Activated CD4-positive, CD25-positive, alpha-beta regulatory T cell treated with anti-CD3 and anti-CD28 coated beads, Interleukin-2, amount 50 U/mL, for 24 hours (primary cell): ENCODE data around the gene STIMATE.

Source experiments
- ATAC-seq, 2 donors: fragments of 150-1000 bp; cut with Tn5 transposase; one replicate each; pipeline ENCODE4 v1.10.0; 2021; ENCODE audit warnings: mild to moderate bottlenecking in 1 of 2, moderate library complexity in 1 of 2

Gene STIMATE

DNA sequence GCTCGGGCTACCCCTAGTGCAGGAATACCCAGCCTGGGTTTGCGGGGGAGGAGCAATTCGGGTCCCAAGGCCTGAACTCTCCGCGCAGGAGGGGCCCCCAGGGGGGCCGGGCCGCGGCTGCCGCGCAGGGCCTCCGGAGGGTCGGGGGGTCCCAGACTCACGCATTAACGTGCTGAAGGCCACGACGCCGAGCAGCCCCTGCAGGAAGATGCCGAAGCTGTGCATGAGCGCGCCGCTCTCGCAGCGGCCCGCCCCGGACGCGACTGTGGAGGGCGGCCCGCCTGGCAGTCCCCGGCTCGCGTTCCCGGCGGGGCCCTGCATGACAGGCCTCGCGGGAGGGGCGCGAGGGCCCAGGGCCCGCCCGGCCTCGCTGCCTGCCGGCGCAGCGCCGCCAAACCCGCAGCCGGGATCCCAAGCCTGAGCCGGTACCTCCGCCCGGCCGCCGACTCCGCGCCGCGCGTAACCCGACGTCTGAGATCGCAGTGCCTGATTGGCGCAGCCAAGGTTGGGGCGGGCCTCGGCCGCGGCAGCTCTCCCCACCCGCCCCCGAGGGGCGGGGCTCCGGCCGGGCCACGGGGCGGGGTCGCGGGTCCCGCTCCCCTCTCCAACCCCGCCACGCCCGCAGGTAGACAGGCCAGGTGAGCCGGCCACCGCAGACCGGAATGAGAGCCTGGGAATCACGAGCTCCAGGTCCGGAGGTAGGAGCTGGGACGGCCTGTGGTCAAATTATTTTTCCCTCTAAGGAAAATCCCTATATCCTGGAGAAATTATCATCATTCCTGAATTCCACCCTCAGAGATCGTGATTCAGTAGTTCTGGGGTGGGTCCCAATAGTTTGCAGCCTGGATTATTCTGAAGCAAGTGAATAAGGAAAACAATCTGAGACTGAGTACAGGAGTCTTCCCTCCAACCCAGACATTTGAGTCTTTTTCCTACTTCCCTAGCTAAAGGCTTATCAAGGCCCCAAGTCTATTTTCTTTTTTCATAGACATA, at the start of gene STIMATE:
Gene STIMATE, minus strand, starts transcription at position 419 of the 993 bp plus-strand sequence. Its CDS starts 98 bp downstream, at position 321.
- ATAC-seq = peak; percentile 77 to 81

DNA sequence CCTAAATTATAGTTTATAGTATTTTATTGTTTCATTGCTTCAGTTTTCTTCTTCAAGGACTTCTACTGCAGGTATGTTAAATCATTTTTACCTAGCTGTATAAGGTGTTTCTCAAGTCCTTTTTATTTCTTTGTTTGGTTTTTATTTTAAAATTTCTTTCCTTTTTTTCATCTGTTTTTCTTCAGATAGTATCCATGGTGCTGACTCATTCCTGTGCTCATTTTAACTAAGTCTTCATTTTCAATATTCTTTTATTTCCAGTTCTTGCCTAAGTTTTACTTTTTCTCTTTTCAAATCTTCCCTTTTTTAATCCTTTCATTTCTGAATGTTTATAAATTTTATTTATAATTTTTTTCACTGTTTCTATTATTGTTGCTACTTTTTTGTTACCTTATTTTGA, 42.3 kb upstream of the STIMATE start:
- ATAC-seq = no peak

DNA sequence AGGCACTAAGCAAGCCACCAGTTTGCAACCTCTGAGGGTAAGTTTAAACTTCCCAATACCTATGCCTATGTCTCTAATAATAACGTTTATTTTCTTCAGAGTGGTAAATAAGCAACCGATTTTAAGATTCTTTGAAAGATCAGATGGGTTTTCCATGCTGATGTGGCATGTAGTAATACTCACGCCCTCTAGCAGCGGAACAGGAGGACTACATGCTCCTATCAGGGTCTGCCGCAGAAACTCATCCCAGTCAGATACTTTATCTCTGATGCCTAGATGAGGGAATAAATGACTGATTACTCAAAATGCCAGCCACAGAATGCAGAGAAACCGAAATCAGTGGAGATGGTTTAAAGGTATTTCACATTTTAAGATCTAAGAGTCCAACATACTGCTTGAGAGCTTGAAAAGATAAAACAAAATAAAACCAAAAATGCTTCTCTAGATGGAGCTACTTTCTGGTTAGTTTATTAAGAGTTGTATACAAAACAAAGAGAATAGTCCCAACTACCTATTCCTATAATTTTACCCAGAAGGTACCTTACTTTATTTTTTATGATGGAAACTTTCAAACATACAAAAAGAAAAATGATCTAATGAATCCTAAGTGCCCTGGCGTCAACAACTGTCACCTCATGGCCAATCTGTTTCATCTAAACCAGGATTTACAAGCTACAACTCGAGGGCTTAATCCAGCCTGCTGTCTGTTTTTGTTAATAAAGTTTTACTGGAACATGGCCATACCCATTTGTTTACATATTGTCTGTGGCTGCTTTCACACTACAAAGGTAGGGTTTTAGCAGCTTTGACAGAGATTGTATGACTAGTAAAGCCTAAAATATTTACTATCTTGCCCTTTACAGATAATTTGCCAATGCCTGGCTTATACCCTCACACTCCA, 37.5 kb upstream of the STIMATE start:
- ATAC-seq = peak; percentile 83 to 92

DNA sequence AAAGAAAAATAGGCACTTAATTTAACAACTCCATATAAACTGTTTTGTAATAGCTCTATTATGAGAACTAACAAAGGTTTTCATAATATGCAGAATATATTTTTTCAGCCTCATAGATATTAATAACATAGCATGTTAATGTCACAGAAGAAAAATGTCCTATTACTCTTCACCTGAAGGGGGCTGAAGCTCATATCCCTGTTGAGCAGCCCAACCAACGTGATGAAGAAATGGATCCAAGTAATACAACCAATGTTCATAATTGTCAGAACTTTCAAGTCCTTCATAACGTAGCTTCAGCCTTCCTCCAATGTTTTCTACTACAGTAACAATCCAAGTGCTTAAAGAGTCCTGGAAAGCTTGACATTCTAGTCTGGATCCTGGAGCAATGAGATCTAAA, 34.5 kb upstream of the STIMATE start:
- ATAC-seq = no peak

DNA sequence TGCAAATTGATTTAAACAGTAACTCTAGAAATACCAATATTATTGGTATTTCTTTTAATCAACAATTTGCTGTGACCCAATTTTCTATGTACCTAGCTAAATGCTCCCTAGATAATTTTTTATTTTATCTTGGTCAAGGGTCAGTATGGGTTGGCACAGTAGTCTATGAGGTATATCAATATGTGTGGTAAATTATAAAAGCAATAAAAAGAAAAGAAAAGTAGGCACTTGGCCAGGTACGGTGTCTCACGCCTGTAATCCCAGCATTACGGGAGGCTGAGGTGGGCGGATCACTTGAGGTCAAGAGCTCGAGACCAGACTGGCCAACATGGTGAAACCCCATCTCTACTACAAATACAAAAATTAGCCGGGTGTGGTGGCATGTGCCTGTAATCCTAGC, 34.0 kb upstream of the STIMATE start:
- no peak for ATAC-seq

DNA sequence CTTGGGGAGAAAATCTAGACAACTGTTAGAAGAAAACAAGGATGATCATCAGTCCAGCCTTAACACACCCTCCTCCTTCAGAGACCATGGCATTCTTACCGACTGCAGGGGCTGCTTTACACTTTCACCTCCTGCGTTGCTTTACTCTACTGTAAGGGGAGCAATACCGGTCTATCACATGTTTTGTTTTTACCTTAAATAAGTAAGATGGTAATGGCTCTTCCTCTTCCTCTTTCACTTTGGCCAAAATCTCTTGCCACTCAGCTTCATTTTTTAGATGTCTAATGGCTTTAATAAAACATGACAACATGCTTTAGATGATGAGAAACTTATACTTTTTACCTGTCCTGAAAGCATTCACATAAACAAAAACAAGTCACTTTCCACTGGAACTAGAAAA, 33.4 kb upstream of the STIMATE start:
- ATAC-seq = no peak

DNA sequence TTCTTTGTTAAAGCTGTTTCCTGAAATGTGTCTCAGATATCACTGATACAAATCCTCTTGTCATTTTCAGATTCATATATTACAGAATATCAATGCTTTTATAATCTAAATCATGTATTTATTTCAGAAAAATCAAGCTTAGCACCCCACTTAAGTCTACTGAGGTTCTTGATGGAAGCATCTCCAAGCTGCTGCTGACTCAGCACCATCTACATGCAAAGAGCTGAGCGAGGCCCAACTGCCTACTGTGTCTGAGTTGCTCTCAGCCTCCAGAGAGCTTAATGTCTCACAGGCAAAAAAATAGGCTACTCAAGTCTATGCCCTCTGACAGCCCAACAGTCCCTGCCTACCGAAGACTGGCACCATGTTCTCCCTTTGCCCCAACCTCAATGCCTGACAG, 29.2 kb upstream of the STIMATE start:
- no peak for ATAC-seq

DNA sequence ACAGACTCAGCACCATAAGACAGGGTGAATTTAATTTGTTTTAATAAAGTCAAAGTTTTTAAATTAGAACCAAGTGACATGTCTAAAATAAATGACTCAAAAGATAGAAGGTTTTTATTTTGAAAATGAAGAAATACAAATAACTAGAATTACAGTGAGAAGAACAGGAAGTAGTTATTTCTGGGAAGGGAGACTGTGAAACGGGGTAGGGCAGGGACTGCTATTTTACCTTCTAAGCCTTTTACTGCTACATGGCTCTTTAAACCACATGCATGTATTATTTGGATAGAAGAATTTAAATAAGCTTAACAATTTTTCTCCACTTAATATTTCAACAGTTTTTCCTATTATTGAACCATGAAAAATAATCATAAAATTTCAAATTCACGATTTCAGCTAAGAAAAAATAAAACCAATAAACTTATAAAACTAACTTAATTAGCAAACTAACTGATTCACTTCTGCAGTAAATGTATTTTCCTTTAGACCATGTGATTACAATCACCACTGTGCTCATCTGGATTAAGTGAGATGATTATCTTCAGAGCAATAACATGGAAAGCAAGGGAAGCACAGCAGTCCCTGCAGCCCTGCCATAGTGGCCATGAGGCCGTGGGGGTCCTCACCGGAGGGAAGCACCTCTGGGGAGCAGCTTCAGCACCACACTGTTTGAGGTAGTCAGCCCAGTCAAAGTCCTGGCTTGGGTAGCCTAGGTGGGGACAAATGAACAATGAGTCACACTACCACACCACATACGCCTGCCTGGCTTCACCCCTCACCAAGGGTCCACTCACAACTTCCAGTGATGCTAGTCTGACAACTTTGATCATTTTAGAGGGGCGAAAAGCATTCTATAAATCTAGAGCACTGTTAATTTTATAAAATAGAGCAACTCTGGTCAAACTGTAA, 28.3 kb upstream of the STIMATE start:
- ATAC-seq = peak; percentile 55 to 64

DNA sequence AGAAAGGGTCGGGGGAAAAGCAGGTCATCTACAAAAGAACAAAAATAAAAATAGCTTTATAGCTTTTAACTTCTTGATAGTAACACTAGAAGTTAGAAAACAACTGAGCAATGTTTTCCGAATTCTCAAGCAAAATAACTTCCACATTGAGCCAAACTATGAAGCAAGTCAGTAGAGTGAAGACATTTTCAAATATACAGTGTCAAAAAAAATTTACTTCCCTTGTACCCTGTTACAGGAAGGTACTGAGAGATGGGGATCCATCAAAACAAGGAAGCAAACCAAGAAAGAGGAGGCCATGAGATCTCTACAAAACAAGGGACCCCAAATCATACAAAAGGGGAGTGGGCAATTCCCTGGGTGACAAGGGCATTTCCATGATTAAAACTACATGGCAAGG, 26.6 kb upstream of the STIMATE start:
- ATAC-seq = no peak

DNA sequence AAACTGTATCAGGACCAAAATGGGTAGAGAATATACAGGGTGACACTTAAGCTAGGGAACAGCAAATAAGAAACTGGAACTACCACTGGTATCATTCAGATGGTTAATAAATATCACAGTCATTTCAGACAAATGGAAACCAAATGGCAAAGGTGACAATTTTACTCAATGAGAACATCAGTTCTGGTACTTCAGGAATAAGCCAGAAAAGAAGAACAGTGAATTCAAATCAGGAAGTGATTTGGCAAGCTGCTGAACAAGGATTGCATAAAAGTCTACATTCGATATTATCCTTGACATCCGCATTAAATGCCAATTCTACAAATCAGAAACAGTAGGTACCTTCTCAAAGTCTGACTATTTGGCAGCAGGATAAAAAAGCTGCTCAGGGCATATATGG, 23.5 kb upstream of the STIMATE start:
- no peak for ATAC-seq

DNA sequence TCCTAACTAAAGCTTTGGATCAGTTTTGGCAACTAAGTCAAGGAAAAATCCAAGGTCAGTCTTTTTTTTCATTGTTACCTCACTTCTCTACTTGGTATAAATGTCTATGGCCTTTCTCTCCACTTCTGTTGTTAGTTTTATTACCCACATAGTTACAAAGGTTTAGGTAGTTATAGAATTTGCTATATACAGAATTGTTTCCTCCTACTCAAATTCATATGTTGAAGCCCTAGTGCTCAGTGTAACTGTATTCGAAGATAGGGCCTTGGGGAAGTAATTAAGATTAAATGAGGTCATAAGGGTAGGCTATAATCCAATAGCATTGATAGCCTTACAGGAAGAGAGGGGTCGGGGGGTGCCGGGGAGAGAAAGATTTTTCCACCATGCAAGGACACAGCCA, 19.7 kb upstream of the STIMATE start:
- ATAC-seq = no peak

DNA sequence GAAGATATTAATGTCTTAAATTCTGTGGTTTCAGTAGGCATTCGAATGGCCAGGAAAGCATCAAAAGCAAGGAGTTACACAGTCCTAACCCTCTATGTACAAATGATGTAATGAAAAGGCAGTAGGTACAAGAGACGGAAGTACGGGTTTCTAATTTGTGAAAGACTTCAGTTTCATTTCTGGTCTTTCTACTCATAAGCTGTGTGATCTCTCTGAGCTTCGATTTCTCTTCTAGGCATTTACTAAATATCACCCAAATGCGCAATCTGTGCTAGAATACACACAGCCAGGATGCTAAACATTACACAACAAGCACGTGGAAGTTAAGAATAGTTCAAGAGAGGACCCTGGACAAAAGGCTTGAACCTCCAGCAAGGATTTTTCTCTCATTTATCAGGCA, 17.9 kb upstream of the STIMATE start:
- no peak for ATAC-seq

DNA sequence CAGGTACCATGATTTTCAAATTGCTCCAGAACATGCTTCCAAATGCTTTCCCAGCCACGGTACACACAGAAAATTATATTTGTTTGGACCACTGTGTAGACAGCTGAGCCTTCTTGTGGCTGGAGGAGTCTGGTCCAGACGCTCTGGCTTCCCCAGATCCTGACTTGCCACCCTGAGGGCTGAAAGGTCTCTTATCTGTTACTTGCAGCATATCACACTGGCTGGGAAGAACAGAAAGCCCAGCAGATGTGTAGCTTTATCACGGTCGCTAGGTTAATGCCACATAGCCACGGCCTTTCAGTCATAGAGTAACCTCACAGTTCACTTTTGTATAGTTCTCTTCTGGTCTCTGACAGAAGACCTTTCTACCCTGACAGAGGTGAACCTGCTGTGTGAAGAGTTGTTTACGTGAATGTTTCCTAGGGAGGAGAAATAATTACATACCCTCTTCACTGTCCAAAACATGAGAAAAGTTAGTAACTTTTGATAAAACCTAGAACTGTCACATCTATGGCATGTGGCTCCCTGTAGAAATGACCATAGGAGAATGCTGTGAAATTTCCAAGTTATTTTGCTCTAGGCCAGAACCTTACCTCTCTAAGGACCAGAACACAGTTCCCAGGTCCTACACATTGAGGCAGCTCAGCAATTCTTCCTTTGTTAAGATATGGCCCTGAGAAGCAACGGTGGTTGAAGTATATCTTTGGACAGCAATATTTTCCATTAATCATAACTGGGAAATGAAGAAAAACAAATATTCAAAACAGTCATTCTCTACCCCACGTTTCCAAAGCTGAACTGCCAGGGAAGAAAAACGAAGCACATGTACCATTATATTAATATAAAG, 15.8 kb upstream of the STIMATE start:
- no peak for ATAC-seq

DNA sequence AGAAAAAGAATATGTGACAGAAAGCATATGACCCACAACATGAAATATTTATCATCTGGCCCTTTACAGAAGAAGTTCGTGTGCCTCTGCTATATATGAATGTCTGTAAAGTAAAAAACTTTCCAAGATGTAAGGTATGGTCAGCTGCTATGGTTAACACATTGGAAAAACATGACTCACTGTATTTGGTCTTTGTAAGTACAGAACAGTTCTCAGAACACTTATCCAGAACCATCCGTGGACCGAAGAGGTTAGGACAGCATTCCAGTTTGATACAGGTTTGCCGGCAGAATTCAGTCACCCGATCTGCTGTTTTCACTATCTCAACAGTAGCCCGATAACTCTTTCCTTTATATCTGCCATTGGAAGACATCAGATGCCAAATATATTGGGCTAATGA, 13.5 kb upstream of the STIMATE start:
- ATAC-seq = no peak

DNA sequence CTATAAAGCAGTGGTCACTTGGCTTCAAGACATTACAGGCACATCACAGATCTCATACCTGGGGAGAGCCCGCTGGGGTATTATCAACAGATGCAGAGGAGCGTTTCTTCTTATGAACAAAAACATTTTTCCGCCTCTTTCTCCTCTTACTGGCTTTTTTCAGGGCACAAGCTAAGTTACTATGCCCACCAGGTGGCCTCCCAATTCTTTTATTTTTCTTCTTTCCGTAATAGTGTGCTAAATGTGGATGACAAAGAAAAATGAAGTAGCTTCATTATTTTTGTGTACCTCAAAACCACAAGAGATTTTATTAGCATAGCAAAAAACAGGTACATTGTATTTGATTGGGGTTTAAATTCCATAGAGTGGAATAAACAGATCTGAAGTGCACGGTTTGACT, 10.1 kb upstream of the STIMATE start:
- ATAC-seq = no peak

DNA sequence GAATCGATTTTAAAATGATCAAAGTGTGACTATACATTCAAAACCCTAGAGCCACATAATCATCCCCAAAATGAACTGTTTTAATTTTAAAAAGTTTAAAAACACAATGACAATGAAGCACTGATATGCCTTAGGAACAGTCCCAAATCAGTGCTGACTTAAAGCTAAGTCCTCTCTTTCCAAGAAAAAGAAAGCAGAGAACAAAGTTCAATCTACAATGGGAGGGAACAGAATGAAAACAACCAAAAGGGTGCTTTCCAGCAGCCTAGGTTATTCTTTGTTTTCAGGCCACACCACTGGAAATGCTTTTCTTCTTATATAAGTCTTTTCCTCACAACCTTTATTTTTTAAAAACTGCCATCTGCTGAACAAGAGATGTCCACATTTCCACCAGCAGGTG, 7.2 kb upstream of the STIMATE start:
- no peak for ATAC-seq

DNA sequence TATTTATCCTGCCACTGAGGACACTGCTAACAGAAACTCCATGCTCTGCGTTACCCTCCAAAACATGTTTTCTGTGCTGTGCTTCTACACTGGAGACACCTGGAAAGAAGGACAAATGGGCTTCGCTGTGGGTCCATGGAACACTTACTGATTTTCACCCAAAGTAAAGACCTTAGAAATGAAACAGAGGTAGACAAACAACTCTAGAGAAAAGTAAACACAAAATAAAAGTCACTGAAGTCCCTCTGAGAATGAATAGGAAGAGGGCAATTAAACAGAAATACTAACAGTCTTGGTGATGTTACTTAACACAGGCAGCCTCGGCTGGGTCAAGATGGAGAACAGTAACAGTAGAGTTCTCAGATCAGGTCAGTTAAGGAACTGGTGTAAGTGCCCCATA, 6.7 kb upstream of the STIMATE start:
- no peak for ATAC-seq

DNA sequence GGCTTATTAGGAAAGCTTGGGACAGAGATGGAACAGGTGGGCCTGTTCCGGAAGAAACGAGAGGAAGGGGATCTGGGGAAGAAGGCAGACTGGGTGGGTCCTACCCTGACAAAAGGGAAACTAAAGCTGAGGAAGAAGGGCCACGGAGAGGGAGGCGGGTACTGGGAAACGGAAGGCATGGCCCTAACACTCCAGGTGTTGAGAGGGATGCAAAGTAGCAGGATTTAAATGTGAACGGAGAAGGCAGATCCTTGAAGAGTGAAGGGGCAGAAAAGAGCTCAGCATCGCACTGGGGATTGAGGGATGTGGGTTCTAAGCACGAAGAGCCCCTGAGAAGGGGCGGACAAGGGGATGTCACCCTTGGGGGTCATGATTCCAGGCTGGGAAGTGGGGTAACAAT, 735 bp downstream of the STIMATE start:
- ATAC-seq = no peak

DNA sequence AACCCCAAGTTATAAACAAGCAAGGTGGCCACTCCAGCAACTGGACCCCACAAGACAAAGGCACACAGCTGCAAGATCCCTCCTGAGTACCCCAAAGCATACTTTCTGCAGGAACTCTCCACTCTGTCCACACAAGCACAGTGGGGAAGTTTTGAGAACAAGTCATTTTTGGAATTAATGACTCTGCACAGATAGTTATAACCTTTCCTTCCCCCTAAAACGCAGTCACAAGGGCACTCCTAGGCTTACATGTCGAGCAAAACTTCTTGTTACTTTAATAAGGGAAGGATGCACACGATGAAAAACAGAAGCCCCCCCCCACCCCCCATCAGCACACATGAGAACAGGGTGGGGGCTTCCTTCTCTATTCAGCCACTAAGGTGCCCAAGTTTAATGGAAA, 1.2 kb downstream of the STIMATE start:
- no peak for ATAC-seq

DNA sequence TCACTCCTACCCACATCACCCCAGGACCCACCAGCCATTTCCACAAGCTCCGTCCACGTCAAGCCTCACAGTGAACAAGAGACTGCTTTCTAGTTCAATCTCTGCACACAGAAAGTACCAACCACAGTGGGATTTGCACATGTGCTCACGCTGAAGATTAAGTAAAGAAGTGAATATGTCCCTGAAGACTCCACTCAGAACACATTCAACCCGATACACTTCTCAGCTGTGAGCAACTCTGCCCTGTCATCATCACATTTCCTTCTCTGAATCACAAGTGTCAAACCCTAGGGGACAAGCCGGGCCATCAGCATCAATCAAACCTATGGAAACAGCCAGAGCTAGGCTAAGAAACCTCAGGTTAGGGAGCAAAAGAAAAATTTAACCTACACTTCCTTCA, 1.9 kb downstream of the STIMATE start:
- peak; percentile 54 to 63 for ATAC-seq

DNA sequence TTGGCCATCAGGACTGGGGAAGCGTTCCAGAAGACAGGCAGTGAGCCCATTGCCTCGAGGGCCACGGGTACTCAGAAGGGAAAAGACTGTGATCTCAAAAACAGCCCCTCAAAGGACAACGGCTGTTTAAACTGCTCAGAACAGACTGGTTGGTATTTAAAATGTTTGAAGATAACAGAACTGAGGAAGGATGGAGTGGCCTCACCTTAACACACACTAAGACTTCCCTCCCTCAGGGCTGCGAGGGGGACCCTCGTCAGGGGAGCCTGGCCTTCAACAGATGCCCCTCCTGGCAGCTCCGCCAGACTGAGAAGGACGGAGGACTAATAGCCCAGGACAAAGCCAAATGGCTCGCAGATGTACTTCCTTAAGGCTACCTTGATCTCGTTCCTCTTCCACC, 2.6 kb downstream of the STIMATE start:
- ATAC-seq = no peak

DNA sequence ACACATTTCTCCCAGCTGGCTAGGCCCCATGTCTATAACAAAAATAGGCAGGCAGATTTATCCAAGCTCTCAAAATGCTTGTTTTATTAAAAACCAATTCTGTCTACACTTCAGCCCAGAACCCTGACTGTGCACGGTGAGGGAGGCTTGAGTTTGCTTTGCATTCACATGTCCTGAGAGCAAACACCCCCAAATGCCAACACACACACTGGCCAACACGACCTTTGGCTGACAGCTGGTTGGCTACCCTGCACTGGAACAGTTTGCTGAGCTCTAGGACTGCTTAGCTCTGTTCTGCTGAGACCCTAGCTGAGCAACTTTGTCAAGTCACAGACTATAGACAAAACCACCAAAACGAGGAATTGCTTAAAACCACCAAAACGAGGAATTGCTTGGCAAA, 3.6 kb downstream of the STIMATE start:
- ATAC-seq = no peak
